Measurements from ENCODE around the gene EGF.

GRCh38 chr4:109989618-109990017, 76.9 kb downstream of the EGF start:
- TF ChIP-seq POLR2AphosphoS5 (IDR thresholded peaks at IDR 0.05; ENCODE audit: borderline replicate concordance, low read depth, low read length) (no peak), EZH2 (IDR thresholded peaks at IDR 0.05) (no peak)

Measured in SK-N-MC (cell line).